ENCODE data around the gene NDUFS5. TPM values are rescaled to one million over a fixed set of nuclear protein-coding genes. Genes with fewer than 3 reads are reported as not detected.
"Not testable (repeated sequence)": the region's sequence is repeated elsewhere in the genome, so short reads cannot be mapped to it uniquely, and the experiment has no call there.

Gene NDUFS5
- total RNA-seq, 1 experiment from 2014 or later, result 565 TPM

- no peak for DNase-seq (ENCODE audit: low read depth, low spot score)
- in situ Hi-C loops (cut with HindIII; ENCODE audit: low pct_unique_long_range_greater_than_20kb, low sequenced_read_pairs), result no loop called here
These were observed 23.9 kb downstream of the NDUFS5 start for GRCh38 chr1:39050001-39050400.

GRCh38 chr1:39051193-39051850, 25.2 kb downstream of the NDUFS5 start:
- peak; percentile 20 for DNase-seq (ENCODE audit: low read depth, low spot score)
- in situ Hi-C loops (cut with HindIII; ENCODE audit: low pct_unique_long_range_greater_than_20kb, low sequenced_read_pairs), result not testable (repeated sequence)

DNA sequence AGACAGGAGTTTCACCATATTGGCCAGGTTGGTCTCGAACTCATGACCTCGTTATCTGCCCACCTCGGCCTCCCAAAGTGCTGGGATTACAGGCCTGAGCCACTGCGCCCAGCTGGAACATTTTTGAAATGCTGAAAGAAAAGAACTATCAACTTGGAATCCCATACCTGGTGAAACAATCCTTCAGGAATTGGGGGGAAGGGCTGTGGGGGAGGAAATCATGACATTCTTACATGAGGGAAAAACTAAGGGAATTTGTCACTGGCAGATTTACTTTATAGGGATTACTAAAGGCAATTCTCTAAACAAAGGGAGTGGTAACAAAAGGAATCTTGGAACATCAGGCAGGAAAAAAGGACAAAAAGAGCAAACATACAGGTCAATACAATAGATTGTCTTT, 25.8 kb downstream of the NDUFS5 start:
- in situ Hi-C loops (cut with HindIII; ENCODE audit: low pct_unique_long_range_greater_than_20kb, low sequenced_read_pairs), result no loop called here

GRCh38 chr1:39055213-39055710, 29.1 kb downstream of the NDUFS5 start:
- DNase-seq (ENCODE audit: low read depth, low spot score); in situ Hi-C loops (cut with HindIII; ENCODE audit: low pct_unique_long_range_greater_than_20kb, low sequenced_read_pairs): not testable (repeated sequence)

More for the DNA sequence above, 25.8 kb downstream of the NDUFS5 start:
- DNase-seq (ENCODE audit: low read depth, low spot score), result no peak

DNA sequence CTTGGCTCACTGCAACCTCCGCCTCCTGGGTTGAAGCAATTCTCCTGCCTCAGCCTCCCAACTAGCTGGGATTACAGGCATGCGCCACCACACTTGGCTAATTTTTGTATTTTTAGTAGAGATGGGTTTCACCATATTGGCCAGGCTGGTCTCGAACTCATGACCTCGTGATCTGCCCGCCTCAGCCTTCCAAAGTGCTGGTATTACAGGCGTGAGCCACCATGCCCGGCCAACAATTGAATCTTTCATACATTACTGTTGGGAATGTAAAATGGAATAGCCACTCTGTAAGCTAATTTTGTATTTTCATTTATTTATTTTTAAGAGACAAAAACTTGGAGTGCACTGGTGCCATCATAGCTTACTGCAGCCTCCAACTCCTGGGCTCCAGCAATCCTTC, 35.4 kb downstream of the NDUFS5 start:
- DNase-seq (ENCODE audit: low read depth, low spot score); in situ Hi-C loops (cut with HindIII; ENCODE audit: low pct_unique_long_range_greater_than_20kb, low sequenced_read_pairs): not testable (repeated sequence)

DNA sequence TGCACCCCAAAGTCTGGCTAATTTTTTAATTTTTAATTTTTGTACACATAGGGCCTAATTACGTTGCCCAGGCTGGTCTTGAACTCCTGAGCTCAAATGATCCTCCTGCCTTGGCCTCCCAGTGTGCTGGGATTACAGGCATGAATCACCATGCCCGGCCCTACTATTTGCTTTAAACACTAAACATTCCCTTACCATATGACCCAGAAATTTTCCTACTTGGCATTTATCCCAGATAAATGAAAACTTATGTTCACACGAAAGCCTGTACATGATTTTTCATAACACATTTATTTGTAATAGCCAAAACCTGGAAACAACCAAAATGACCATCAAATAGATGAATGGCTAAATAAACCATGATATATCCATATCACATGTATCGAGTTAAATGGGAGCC, 35.8 kb downstream of the NDUFS5 start:
- in situ Hi-C loops (cut with HindIII; ENCODE audit: low pct_unique_long_range_greater_than_20kb, low sequenced_read_pairs), result no loop called here
- no peak for DNase-seq (ENCODE audit: low read depth, low spot score)

GRCh38 chr1:39063191-39063590, 37.0 kb downstream of the NDUFS5 start:
- no peak for DNase-seq (ENCODE audit: low read depth, low spot score)
- in situ Hi-C loops (cut with HindIII; ENCODE audit: low pct_unique_long_range_greater_than_20kb, low sequenced_read_pairs), result no loop called here

GRCh38 chr1:39063775-39064174, 37.6 kb downstream of the NDUFS5 start:
- no peak for DNase-seq (ENCODE audit: low read depth, low spot score)
- in situ Hi-C loops (cut with HindIII; ENCODE audit: low pct_unique_long_range_greater_than_20kb, low sequenced_read_pairs), result no loop called here

GRCh38 chr1:39065542-39065941, 39.4 kb downstream of the NDUFS5 start:
- no peak for DNase-seq (ENCODE audit: low read depth, low spot score)
- in situ Hi-C loops (cut with HindIII; ENCODE audit: low pct_unique_long_range_greater_than_20kb, low sequenced_read_pairs), result no loop called here

GRCh38 chr1:39068227-39068626, 42.1 kb downstream of the NDUFS5 start:
- DNase-seq (ENCODE audit: low read depth, low spot score); in situ Hi-C loops (cut with HindIII; ENCODE audit: low pct_unique_long_range_greater_than_20kb, low sequenced_read_pairs): not testable (repeated sequence)

DNA sequence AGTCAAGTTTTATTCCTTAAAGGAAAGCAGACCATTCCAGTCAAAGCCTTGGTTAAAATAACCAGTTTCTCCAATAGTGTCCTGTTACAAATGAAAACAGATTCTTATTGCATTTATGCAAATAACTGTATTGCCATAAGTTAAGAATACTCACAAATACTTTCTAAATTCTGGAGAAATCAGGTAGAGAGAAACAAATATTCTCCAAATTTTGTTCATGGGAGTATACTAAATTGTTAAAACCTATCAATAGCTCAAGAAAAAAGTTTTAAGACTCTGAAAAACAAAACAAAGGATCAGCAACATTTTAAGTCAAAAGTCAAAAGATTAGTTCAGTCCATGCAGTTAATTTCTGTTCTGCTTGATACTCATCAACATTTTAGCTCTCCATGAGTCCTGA, 45.4 kb downstream of the NDUFS5 start:
- in situ Hi-C loops (cut with HindIII; ENCODE audit: low pct_unique_long_range_greater_than_20kb, low sequenced_read_pairs); DNase-seq (ENCODE audit: low read depth, low spot score): not testable (repeated sequence)

DNA sequence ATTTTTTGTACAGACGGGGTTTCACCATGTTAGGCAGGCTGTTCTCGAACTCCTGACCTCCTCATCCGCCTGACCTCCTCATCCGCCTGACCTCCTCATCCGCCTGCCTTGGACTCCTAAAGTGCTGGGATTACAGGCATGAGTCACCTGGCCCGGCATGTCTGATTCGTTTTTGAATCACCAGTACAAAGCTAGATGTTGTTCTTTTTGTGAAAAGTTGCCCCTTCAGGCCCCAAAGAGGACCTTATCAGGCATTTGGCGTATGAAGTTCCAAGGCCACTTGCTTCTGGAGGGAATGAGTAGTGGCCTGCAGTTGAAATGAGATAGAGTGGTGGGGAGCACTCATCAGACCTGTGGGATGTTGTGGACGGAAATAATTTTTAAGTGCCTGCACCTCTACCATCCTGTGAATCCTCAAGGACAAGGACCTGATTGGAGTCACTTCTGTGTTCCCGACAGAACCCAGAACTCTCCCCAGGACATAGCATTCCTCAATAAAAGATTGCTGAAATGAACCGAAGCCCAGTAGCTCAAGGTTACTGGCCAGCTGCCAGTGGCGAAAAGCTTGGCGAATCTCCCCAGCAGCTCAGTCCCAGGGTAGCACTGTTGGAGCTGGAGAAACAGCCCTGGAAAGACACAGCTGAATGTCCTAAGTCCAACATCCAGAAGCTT, 50.1 kb downstream of the NDUFS5 start:
- no peak for DNase-seq (ENCODE audit: low read depth, low spot score)
- in situ Hi-C loops (cut with HindIII; ENCODE audit: low pct_unique_long_range_greater_than_20kb, low sequenced_read_pairs), result no loop called here

DNA sequence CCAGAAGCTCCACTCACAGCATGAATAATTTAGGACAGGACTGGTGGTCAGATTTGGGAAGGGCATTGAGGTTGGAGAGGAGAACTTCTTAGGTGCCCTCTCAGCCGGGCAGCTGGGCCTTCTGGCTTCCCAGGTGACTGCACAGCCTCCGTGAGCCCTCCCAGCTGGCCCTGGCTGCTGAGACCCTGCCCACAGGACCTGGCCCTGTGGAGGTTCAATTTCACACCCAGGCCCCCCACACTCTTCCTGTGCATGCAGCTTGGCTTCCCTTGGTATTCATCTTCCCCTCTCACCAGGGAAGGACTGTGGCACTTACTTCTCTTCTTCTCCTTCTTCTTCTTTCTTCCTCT, 50.6 kb downstream of the NDUFS5 start:
- no peak for DNase-seq (ENCODE audit: low read depth, low spot score)
- in situ Hi-C loops (cut with HindIII; ENCODE audit: low pct_unique_long_range_greater_than_20kb, low sequenced_read_pairs), result no loop called here

GRCh38 chr1:39080269-39080826, 54.2 kb downstream of the NDUFS5 start:
- in situ Hi-C loops (cut with HindIII; ENCODE audit: low pct_unique_long_range_greater_than_20kb, low sequenced_read_pairs), result no loop called here

GRCh38 chr1:39080831-39081270, 54.7 kb downstream of the NDUFS5 start:
- in situ Hi-C loops (cut with HindIII; ENCODE audit: low pct_unique_long_range_greater_than_20kb, low sequenced_read_pairs), result no loop called here
- no peak for DNase-seq (ENCODE audit: low read depth, low spot score)

More at GRCh38 chr1:39080269-39080826, 54.2 kb downstream of the NDUFS5 start:
- DNase-seq (ENCODE audit: low read depth, low spot score), result no peak

- in situ Hi-C loops (cut with HindIII; ENCODE audit: low pct_unique_long_range_greater_than_20kb, low sequenced_read_pairs), result no loop called here
- no peak for DNase-seq (ENCODE audit: low read depth, low spot score)
These were observed 55.3 kb downstream of the NDUFS5 start for GRCh38 chr1:39081271-39082009.

GRCh38 chr1:39082010-39082799, 56.1 kb downstream of the NDUFS5 start:
- DNase-seq (ENCODE audit: low read depth, low spot score), result no peak
- in situ Hi-C loops (cut with HindIII; ENCODE audit: low pct_unique_long_range_greater_than_20kb, low sequenced_read_pairs), result no loop called here
